ENCODE measurements around the gene FGG. TPM values are rescaled to one million over a fixed set of nuclear protein-coding genes. Genes with fewer than 3 reads are reported as not detected.

Gene FGG
- total RNA-seq, 1 experiment from 2014 or later = not detected

GRCh38 chr4:154566639-154567204 lies 45.7 kb downstream of the FGG start:
- DNase-seq (ENCODE audit: low spot score) = no peak
- H3K27ac ChIP-seq (ENCODE audit: low read depth, low read length, poor library complexity, severe bottlenecking) = no peak overlapping the region
- no peaks in the 10 kb centered on the region for H3K9me3 ChIP-seq (ENCODE audit: low read depth, low read length, poor library complexity, severe bottlenecking)
- no peak for TF ChIP-seq CTCF (conservative IDR thresholded peaks at IDR 0.05; ENCODE audit: low read depth, low read length)
- no peak for TF ChIP-seq EZH2 (IDR thresholded peaks at IDR 0.05; ENCODE audit: borderline replicate concordance, low read depth, low read length, poor library complexity, severe bottlenecking)
- H3K4me1 ChIP-seq (ENCODE audit: insufficient read depth, low read length, poor library complexity, severe bottlenecking) = no peaks in the 10 kb centered on the region
- H3K4me3 ChIP-seq (ENCODE audit: low read depth, low read length, poor library complexity, severe bottlenecking) = no peak overlapping the region
- no TSS peak for BruUV-seq (replicated peaks)
- no peaks in the 10 kb centered on the region for H3K36me3 ChIP-seq (ENCODE audit: insufficient read depth, low read length, poor library complexity, severe bottlenecking)
- CTCF ChIA-PET = no interaction called here
- POLR2A ChIA-PET (ENCODE audit: low non-redundant PET) = no interaction called here
- no peaks in the 10 kb centered on the region for H3K27me3 ChIP-seq (replicated peaks; ENCODE audit: insufficient read depth, low read depth, low read length, poor library complexity)
- intact Hi-C loops (cut with micrococcal nuclease; ENCODE audit: unreplicated experiment) = no loop called here

DNA sequence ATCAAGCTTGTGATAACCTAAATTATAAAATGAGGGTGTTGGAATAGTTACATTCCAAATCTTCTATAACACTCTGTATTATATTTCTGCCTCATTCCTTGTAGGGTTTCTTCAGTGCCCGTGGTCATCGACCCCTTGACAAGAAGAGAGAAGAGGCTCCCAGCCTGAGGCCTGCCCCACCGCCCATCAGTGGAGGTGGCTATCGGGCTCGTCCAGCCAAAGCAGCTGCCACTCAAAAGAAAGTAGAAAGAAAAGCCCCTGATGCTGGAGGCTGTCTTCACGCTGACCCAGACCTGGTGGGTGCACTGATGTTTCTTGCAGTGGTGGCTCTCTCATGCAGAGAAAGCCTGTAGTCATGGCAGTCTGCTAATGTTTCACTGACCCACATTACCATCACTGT lies 46.8 kb downstream of the FGG start:
- ChIA-PET POLR2A (ENCODE audit: low non-redundant PET) (interaction anchor here (0.6 kb wide), 1 partner anchor 36 kb away, joined by 3 read pairs; no protein-coding TSS in a partner anchor), CTCF (no interaction called here)
- DNase-seq (ENCODE audit: low spot score) = no peak
- TF ChIP-seq CTCF (conservative IDR thresholded peaks at IDR 0.05; ENCODE audit: low read depth, low read length) (no peak), EZH2 (IDR thresholded peaks at IDR 0.05; ENCODE audit: borderline replicate concordance, low read depth, low read length, poor library complexity, severe bottlenecking) (no peak)
- no peaks in the 10 kb centered on the region for H3K36me3 ChIP-seq (ENCODE audit: insufficient read depth, low read length, poor library complexity, severe bottlenecking)
- BruUV-seq (replicated peaks) = no TSS peak
- H3K4me1 ChIP-seq (ENCODE audit: insufficient read depth, low read length, poor library complexity, severe bottlenecking) = no peaks in the 10 kb centered on the region
- intact Hi-C loops (cut with micrococcal nuclease; ENCODE audit: unreplicated experiment) = no loop called here
- H3K4me3 ChIP-seq (ENCODE audit: low read depth, low read length, poor library complexity, severe bottlenecking) = no peak overlapping the region
- no peaks in the 10 kb centered on the region for H3K27me3 ChIP-seq (replicated peaks; ENCODE audit: insufficient read depth, low read depth, low read length, poor library complexity)
- H3K9me3 ChIP-seq (ENCODE audit: low read depth, low read length, poor library complexity, severe bottlenecking) = no peaks in the 10 kb centered on the region
- no peak overlapping the region for H3K27ac ChIP-seq (ENCODE audit: low read depth, low read length, poor library complexity, severe bottlenecking)

GRCh38 chr4:154564311-154564710 lies 48.1 kb downstream of the FGG start:
- no peak for DNase-seq (ENCODE audit: low spot score)
- ChIA-PET POLR2A (ENCODE audit: low non-redundant PET) (interaction anchor here (0.7 kb wide), 1 partner anchor 172 kb away, joined by 3 read pairs; no protein-coding TSS in a partner anchor), CTCF (interaction anchor here (0.6 kb wide), 1 partner anchor 62 kb away, joined by 7 read pairs; no protein-coding TSS in a partner anchor)
- H3K9me3 ChIP-seq (ENCODE audit: low read depth, low read length, poor library complexity, severe bottlenecking) = no peaks in the 10 kb centered on the region
- H3K4me3 ChIP-seq (ENCODE audit: low read depth, low read length, poor library complexity, severe bottlenecking) = no peak overlapping the region
- H3K27ac ChIP-seq (ENCODE audit: low read depth, low read length, poor library complexity, severe bottlenecking) = no peak overlapping the region
- no peak for TF ChIP-seq CTCF (conservative IDR thresholded peaks at IDR 0.05; ENCODE audit: low read depth, low read length)
- no peaks in the 10 kb centered on the region for H3K27me3 ChIP-seq (replicated peaks; ENCODE audit: insufficient read depth, low read depth, low read length, poor library complexity)
- intact Hi-C loops (cut with micrococcal nuclease; ENCODE audit: unreplicated experiment) = no loop called here
- BruUV-seq (replicated peaks) = no TSS peak
- no peaks in the 10 kb centered on the region for H3K4me1 ChIP-seq (ENCODE audit: insufficient read depth, low read length, poor library complexity, severe bottlenecking)
- H3K36me3 ChIP-seq (ENCODE audit: insufficient read depth, low read length, poor library complexity, severe bottlenecking) = no peaks in the 10 kb centered on the region
